Hepatocyte (in vitro differentiated cells): ENCODE measurements around the gene RMND1. TPM values are rescaled to one million over a fixed set of nuclear protein-coding genes. Genes with fewer than 3 reads are reported as not detected.

Experiments used
- DNase-seq: peaks from one replicate; pipeline ENCODE4 v3.0.0-alpha.2; 2016; ENCODE audit warnings: low spot score
- H2AFZ ChIP-seq: fragments of 200-600 bp; sonication (generic); 2 replicates; pipeline ENCODE4 v1.6.0; 2016; ENCODE audit warnings: antibody characterized with exemption, mild to moderate bottlenecking
- H3K27ac ChIP-seq: fragments of 200-600 bp; sonication (generic); 2 replicates; pipeline ENCODE4 v1.5.1; 2016; ENCODE audit warnings: mild to moderate bottlenecking
- H3K27me3 ChIP-seq: fragments of 200-600 bp; sonication (generic); 2 replicates; pipeline ENCODE4 v1.6.1; 2016
- H3K36me3 ChIP-seq: fragments of 200-600 bp; sonication (generic); replicated peaks from 2 replicates; pipeline ENCODE4 v1.5.1; 2016; ENCODE audit warnings: low read depth; ENCODE audit not compliant: insufficient read depth
- H3K4me1 ChIP-seq: fragments of 200-600 bp; sonication (generic); 2 replicates; pipeline ENCODE4 v1.5.1; 2016; ENCODE audit warnings: mild to moderate bottlenecking, moderate library complexity; ENCODE audit not compliant: insufficient read depth
- H3K4me2 ChIP-seq: fragments of 200-600 bp; sonication (generic); 2 replicates; pipeline ENCODE4 v1.6.0; 2016
- H3K4me3 ChIP-seq: fragments of 200-600 bp; sonication (generic); 2 replicates; pipeline ENCODE4 v1.5.1; 2016; ENCODE audit warnings: mild to moderate bottlenecking
- H3K79me2 ChIP-seq: fragments of 200-600 bp; sonication (generic); 2 replicates; pipeline ENCODE4 v1.6.0; 2017; ENCODE audit warnings: mild to moderate bottlenecking
- H3K9me2 ChIP-seq: fragments of 200-600 bp; sonication (generic); replicated peaks from 2 replicates; pipeline ENCODE4 v1.6.0; 2017; ENCODE audit warnings: mild to moderate bottlenecking; ENCODE audit not compliant: insufficient read depth
- H3K9me3 ChIP-seq: fragments of 200-600 bp; sonication (generic); 2 replicates; pipeline ENCODE4 v1.5.1; 2016; ENCODE audit warnings: low read depth, mild to moderate bottlenecking
- H4K20me1 ChIP-seq: fragments of 200-600 bp; sonication (generic); 2 replicates; pipeline ENCODE4 v1.6.0; 2016; ENCODE audit warnings: mild to moderate bottlenecking; ENCODE audit not compliant: insufficient read depth, poor library complexity, severe bottlenecking
- EZH2 ChIP-seq: fragments of 200-600 bp; sonication (generic); IDR thresholded peaks from 2 replicates; pipeline ENCODE4 v1.6.1; 2016; ENCODE audit warnings: antibody characterized with exemption, mild to moderate bottlenecking, borderline replicate concordance
- EZH2phosphoT487 ChIP-seq: fragments of 200-600 bp; sonication (generic); IDR thresholded peaks from one replicate; pipeline ENCODE4 v1.6.1; 2018; ENCODE audit warnings: antibody characterized with exemption, mild to moderate bottlenecking, low read depth, moderate library complexity; ENCODE audit not compliant: unreplicated experiment, severe bottlenecking
- WGBS: methylation state at CpG from one replicate; pipeline ENCODE4 v1.1.6; 2016; ENCODE audit warnings: low lambda C conversion rate; ENCODE audit errors: missing lambda C conversion rate; 5-methylcytosine and 5-hydroxymethylcytosine counted together
- polyA plus RNA-seq: library from polyadenylated mRNA; unstranded; fragments of >200 nt; fragmentation: Nextera tagmentation; extraction: Ambion mirVana; gene quantifications from 2 replicates; pipeline ENCODE4 v1.2.1, GENCODE V29; 2016
- total RNA-seq: library from RNA; depleted of rRNA; stranded (reverse); fragments of >200 nt; gene quantifications from 2 replicates; pipeline ENCODE4 v1.2.3, GENCODE V29; 2014
- TF ChIP-seq, protein P1 (sequence below): fragments of 200-600 bp; sonication (generic); IDR thresholded peaks from 2 replicates; pipeline ENCODE4 v1.5.1; 2016; ENCODE audit warnings: antibody characterized with exemption, mild to moderate bottlenecking; ENCODE audit not compliant: poor library complexity

Gene RMND1, protein sequence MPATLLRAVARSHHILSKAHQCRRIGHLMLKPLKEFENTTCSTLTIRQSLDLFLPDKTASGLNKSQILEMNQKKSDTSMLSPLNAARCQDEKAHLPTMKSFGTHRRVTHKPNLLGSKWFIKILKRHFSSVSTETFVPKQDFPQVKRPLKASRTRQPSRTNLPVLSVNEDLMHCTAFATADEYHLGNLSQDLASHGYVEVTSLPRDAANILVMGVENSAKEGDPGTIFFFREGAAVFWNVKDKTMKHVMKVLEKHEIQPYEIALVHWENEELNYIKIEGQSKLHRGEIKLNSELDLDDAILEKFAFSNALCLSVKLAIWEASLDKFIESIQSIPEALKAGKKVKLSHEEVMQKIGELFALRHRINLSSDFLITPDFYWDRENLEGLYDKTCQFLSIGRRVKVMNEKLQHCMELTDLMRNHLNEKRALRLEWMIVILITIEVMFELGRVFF
- 41.9 and 43.5 TPM in 2 replicates for total RNA-seq
- 24.1 and 27.1 TPM in 2 replicates for polyA plus RNA-seq

DNA sequence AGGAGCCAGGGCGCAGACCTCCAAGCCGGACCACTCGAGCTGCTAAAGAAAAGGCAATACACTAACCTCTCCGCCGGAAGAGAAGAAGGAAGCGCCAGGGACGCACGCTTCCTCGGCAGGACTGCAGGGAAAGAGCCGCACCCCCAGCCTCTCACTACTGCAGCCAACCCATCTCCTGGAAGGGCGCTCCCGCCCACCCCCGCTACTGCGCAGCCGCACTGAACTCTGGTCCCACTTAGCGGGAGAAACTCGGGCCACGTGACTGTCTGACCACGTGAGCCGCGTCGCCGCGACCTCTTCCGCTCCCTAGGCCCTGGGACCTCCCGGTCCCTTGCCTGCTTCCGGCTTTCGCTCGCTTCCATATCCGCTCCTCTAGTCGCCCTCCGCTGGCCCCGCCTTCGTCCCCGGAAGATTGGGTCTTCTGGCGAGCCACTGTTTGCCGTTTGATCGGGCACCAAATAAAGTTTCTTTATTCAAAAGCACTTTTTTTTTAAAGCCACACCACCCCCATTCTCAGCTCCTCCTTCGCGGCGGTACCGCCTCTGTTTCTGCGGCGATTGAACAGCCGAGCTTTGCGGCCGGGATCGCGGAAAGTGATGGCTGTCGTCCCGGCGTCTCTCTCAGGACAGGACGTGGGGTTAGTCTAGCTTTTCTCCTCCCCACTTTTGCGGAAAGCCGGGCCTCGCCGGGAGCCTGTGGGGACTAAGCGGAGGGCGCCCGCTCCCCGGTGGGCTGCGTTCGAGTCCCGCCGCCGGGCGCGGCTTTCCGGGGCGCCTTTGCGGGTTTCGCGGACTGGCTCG is at the start of gene RMND1:
Gene RMND1 (minus strand): TSS at position 177 of the 800 bp plus-strand sequence. CDS start 6,315 bp downstream, outside the sequence.
- H3K9me3 ChIP-seq = no peaks in the 10 kb centered on the region
- no peaks in the 10 kb centered on the region for H3K27me3 ChIP-seq
- WGBS = under 1% methylated on average over 74 of the region's 74 CpGs
- peak within 1 kb of the TSS; percentile 70 for H3K4me3 ChIP-seq
- peaks cover 14% of the 10 kb centered on the region for H3K4me1 ChIP-seq
- H3K27ac ChIP-seq = peak within 1 kb of the TSS; percentile 92
- peak within 1 kb of the TSS; percentile 81 for H3K4me2 ChIP-seq
- DNase-seq = peak; percentile 100
- H3K9me2 ChIP-seq = no peaks in the 10 kb centered on the region
- TF ChIP-seq EZH2phosphoT487 (no peak), EZH2 (no peak)
- TF ChIP-seq, protein P1, sequence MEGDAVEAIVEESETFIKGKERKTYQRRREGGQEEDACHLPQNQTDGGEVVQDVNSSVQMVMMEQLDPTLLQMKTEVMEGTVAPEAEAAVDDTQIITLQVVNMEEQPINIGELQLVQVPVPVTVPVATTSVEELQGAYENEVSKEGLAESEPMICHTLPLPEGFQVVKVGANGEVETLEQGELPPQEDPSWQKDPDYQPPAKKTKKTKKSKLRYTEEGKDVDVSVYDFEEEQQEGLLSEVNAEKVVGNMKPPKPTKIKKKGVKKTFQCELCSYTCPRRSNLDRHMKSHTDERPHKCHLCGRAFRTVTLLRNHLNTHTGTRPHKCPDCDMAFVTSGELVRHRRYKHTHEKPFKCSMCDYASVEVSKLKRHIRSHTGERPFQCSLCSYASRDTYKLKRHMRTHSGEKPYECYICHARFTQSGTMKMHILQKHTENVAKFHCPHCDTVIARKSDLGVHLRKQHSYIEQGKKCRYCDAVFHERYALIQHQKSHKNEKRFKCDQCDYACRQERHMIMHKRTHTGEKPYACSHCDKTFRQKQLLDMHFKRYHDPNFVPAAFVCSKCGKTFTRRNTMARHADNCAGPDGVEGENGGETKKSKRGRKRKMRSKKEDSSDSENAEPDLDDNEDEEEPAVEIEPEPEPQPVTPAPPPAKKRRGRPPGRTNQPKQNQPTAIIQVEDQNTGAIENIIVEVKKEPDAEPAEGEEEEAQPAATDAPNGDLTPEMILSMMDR = no peak
- H2AFZ ChIP-seq = peak within 1 kb of the TSS; percentile 62
- H3K79me2 ChIP-seq = peaks cover 67% of the 10 kb centered on the region
- no peaks in the 10 kb centered on the region for H3K36me3 ChIP-seq
- no peaks in the 10 kb centered on the region for H4K20me1 ChIP-seq

DNA sequence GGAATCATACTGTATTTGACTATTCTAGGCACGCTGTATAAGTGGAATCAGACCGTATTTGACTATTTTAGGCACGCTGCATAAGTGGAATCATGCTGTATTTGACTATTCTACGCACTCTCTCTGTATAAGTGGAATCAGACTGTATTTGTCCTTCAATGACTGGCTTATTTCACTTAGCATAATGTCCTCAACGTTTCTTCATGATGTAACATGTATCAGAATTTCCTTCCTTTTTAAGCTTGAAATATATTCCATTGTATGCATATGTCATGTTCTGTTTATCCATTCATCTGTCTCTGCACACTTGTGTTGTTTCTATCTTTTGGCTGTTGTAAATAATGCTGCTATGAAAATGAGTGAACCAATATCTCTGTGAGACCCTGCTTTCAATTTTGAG is 47.6 kb upstream of the RMND1 start:
- Histone ChIP-seq H3K27ac (no peak overlapping the region), H3K4me2 (no peak overlapping the region), H3K36me3 (no peaks in the 10 kb centered on the region), H2AFZ (no peak overlapping the region), H3K9me3 (no peaks in the 10 kb centered on the region), H3K9me2 (no peaks in the 10 kb centered on the region), H3K4me3 (no peak overlapping the region), H3K79me2 (no peaks in the 10 kb centered on the region), H4K20me1 (no peaks in the 10 kb centered on the region), H3K27me3 (peaks cover 11% of the 10 kb centered on the region), H3K4me1 (no peaks in the 10 kb centered on the region)
- no peak for DNase-seq
- no peak for TF ChIP-seq EZH2
- no peak for TF ChIP-seq EZH2phosphoT487
- TF ChIP-seq, protein P1 = no peak
- WGBS = 89% methylated on average over 5 of the region's 5 CpGs

DNA sequence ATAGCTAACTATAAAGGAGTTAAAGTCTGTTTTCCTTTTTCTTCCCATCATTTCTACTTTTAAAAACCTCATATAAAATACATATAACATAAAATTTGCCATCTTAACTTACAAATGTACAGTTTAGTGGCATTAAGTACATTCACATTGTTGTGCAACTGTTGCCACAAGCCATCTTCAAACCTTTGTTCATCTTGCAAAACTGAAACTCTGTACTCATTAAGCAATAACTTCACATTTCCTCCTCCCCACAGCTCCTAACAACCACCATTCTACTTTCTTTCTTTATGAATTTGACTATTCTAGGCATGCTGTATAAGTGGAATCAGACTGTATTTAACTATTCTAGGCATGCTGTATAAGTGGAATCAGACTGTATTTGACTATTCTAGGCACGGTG is 46.4 kb upstream of the RMND1 start:
- 89% methylated on average over 1 of the region's 1 CpG for WGBS

More for the DNA sequence above, 46.4 kb upstream of the RMND1 start:
- no peak for DNase-seq
- TF ChIP-seq EZH2phosphoT487 = no peak
- TF ChIP-seq, protein P1 = no peak
- no peak for TF ChIP-seq EZH2
- no peak overlapping the region for H3K4me3 ChIP-seq
- H2AFZ ChIP-seq = no peak overlapping the region
- peaks cover 21% of the 10 kb centered on the region for H3K27me3 ChIP-seq
- no peaks in the 10 kb centered on the region for H3K79me2 ChIP-seq
- no peaks in the 10 kb centered on the region for H4K20me1 ChIP-seq
- H3K36me3 ChIP-seq = no peaks in the 10 kb centered on the region
- H3K4me2 ChIP-seq = peak overlapping the region; percentile 32
- H3K4me1 ChIP-seq = no peaks in the 10 kb centered on the region
- no peak overlapping the region for H3K27ac ChIP-seq
- no peaks in the 10 kb centered on the region for H3K9me3 ChIP-seq
- H3K9me2 ChIP-seq = no peaks in the 10 kb centered on the region
